HG02763 (cell line): ENCODE data around the gene TBL3.

ENCODE experiments used
- ATAC-seq: cut with Tn5 transposase; IDR thresholded peaks from one replicate; pipeline ENCODE4 v1.9.1; 2021; ENCODE audit warnings: mild to moderate bottlenecking, moderate library complexity; ENCODE audit not compliant: unreplicated experiment

The TBL3 gene

DNA sequence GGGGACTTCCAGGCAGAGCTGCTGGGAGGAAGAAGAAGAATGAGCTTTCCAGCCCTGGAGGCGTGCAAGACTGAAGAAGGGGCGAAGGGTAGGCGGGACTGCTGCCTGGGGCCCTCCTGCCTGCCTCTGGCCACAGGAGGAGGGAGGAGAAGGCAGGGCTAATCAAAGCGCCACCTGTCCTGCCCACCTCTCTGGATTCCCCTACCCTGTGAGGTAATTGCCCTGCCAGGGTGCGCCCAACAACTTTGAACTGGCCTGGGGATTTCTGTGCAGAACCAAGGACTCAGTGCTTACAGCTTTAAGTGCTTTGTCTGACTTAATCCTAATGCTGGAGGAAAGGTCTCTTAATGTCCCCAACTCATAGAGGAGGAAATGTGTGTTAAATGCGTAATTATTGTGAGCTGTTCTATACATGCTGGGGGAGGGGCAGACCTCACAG, 9.6 kb downstream of the TBL3 start, which contains the start of gene NOXO1:
NOXO1 (minus strand) TSS at position 72 of the 439 bp plus-strand sequence. CDS start 290 bp downstream, outside the sequence.
- ATAC-seq: no peak

DNA sequence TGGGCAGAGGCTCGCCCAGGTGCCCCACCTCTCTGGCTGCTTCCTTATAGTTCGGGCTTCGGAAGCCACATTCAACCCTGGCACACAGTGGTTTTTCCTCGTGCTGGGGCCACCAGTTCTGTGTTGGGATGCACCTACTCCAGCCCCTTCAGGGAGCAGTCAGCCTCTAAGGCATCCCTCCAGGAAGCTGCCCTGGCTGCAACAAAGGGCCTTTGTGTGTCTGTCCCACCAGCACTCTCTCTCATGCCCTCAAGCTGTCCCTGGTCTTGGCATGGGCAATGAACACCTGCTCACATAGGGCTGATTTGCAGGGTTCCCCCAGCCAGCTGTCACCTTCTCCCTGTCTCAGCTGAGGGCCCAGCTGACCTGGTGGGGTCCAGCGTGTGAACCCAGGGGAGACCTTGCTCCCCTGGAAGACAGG, 10.2 kb downstream of the TBL3 start:
- ATAC-seq: no peak

DNA sequence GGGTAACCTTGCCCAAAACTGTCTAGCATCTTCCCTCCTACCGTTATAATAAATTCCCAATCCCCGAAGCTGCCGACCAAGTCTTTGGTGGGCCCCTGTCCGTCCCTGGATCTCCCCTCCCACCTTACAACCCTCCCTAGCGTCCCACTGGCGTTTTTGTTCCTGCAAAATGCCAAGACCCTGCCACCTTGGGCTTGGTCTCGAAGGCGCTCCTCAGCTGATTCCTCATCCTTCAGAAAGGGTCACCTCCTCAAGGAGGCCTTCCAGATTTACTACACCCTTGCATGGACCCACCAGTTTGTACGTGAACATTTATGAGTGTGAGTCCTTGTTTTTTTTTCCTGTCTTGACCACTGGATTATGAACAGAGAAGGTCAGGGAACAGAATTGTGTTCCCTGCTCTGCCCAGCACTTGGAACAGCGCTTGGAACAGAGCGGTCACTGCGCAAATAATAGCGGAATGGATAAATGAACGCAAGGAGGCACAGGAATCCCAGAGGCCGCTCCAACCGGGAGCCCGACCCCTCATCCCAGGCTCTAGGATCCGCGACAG, 11.2 kb downstream of the TBL3 start:
- no peak for ATAC-seq

GRCh38 chr16:1983544-1984346, 11.9 kb downstream of the TBL3 start, which contains the start of gene GFER:
TSS of gene GFER (plus strand) at chr16:1984193. CDS start at chr16:1984219, 26 bp downstream.
- peak; percentile 81 for ATAC-seq

- ATAC-seq: peak; percentile 3
Measured at GRCh38 chr16:1984347-1985225, 12.7 kb downstream of the TBL3 start.

GRCh38 chr16:1985466-1986150, 13.8 kb downstream of the TBL3 start:
- ATAC-seq: no peak

GRCh38 chr16:1987198-1987597, 15.3 kb downstream of the TBL3 start:
- ATAC-seq: no peak

GRCh38 chr16:1989209-1990100, 17.6 kb downstream of the TBL3 start, which contains the start of gene SYNGR3:
TSS of gene SYNGR3 (plus strand) at chr16:1989970. CDS start at chr16:1990103, 133 bp downstream.
- ATAC-seq: no peak

- ATAC-seq: no peak
Measured at GRCh38 chr16:1990101-1990350, 18.2 kb downstream of the TBL3 start.

DNA sequence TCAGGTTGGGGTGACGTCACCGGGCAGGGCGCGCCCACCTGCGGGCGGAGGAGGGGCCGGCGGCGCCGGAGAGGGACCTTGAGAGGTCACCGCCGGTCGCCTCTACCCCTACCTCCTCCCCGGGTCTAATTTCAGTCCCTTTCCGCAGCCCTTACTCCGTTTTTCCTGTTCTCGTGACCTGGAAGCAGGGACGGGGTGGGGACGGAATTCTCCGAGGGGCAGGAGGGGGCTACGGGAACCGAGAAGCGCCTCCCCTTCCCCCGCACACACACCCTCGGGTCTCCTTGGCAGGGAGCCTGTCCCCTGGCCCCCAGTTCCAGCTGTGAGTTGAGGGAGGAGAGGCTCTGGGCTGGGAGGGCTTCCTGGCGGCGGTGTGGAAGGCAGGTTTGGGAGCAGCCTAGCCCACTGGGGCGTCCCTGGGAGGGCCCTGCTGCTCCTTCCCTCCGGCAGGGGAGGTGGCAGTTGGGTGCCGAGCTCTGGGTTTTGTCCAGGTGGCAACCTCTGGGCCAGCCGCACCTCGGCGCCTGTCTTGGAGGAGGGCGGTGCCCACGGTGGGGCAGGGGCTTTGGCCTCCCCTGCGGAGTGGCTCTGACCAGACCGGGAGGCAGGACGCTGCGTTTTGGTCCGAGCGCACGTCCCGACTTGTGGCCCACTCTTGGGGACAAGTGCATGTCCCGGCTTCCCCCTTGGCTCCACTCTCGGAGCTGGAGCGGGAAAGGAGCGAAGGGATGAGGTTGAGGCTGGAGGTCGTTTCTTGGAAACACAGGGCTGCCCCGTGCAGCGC, 18.7 kb downstream of the TBL3 start:
- ATAC-seq: no peak

- peak; percentile 31 for ATAC-seq
Measured at GRCh38 chr16:1991135-1991551, 19.3 kb downstream of the TBL3 start.

- no peak for ATAC-seq
Measured at GRCh38 chr16:1991588-1991947, 19.7 kb downstream of the TBL3 start.

- ATAC-seq: peak; percentile 49
Measured at GRCh38 chr16:1991948-1992703, 20.3 kb downstream of the TBL3 start.

- ATAC-seq: no peak
Measured at GRCh38 chr16:1992704-1993317, 21.0 kb downstream of the TBL3 start.

DNA sequence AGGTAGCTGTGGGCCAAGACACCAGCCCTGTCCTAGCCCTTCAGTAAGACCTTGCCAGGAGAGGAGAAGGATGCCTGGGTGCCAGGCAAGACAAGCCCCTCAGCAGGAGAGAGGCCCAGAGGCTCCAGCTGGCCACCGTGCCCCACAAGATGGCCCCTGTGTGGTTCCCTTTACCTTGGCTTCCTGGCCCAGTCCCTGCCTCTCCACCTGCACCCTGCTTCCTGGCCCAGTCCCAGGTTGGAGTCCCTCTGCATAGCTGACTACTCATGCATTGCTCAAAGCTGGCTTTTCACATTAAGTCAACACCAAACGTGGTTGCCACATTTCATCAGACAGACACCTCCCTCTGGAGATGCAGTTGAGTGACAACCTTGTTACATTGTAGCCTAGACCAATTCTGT, 21.9 kb downstream of the TBL3 start:
- no peak for ATAC-seq

DNA sequence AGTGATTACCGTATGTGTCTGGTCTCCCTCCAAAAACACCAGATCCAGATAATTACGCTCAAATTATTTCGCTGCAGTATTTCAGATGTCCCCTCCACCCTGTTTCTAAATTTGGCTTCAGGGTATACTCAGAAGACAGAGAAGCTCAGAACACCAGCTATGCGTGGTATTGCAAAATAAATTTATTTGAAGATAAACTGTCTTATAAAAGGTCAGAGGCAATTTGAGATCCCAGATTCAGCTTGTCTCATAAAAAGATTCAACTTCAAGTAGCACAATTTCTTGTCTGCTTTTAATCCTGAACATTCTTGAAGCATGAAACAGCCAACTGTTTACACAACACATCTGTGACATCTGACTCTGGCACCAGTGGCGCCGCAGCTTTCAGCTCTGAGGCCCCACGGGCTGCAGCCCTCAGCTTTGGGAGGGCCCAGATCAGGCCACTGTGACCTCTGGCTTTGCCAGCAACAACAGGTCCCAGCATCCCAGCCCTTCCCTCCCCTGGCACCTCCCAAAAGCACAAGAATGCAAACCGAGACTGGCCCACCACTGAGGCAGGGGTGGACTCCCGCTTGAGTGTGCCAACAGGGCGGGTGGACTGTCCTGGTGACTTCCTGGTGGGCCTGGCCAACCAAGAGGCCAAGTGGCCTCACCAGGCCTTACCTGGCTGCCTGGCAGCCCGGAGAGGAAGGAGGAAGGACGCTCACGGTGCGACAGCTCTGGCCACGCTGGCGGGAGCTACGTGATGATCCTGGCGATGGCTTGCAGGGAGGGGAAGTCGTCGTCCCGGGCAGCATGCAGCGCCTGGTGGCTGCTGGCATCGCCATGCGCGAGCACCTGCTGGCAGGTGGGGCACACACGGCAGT, 25.9 kb downstream of the TBL3 start:
- ATAC-seq: no peak

DNA sequence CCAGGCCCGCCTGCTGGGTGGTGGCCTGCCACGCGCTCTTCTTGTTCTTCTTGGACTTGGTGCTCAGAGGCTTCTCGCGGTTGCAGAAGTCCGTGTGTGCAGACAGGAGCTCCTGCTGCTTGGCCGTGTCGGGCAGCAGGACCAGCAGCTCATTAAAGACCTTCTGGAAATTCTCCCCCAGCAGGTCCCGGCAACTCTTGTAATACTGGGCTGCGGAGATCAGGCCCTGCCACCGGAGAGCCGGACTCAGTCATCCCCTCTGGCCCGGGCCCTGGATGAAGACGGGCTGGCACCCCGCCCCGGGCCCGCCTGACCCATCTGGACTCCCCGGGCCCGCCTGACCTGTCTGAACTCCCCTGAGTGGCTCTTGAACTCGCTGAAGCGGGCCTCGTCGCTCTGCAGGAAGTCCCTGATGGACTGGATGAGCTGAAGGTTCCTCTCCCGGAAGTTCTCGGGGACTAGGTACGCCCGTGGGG, 26.5 kb downstream of the TBL3 start:
- no peak for ATAC-seq
